Astrocyte (in vitro differentiated cells and primary cell): ENCODE results near the gene TTC9.

Experiments used
- CTCF ChIP-seq: IDR thresholded peaks from 2 replicates; pipeline ENCODE4 v1.5.1; 2011; ENCODE audit warnings: low read depth, mild to moderate bottlenecking, inconsistent platforms, low read length, moderate library complexity; ENCODE audit not compliant: insufficient read depth
- EZH2 ChIP-seq: IDR thresholded peaks from 2 replicates; pipeline ENCODE4 v1.6.1; 2012; ENCODE audit warnings: mild to moderate bottlenecking, low read length, inconsistent platforms; ENCODE audit not compliant: insufficient read depth

GRCh38 chr14:70677341-70677740 lies 35.6 kb downstream of the TTC9 start:
- TF ChIP-seq CTCF (no peak), EZH2 (no peak)
